ENCODE results near the gene URB2. TPM values are rescaled to one million over a fixed set of nuclear protein-coding genes. Genes with fewer than 3 reads are reported as not detected.

URB2 gene
- total and polyA plus RNA-seq, 2 donors (not counting 1 experiment from before 2014, with no cell fraction given) = 5.4 to 9.6 TPM

DNA sequence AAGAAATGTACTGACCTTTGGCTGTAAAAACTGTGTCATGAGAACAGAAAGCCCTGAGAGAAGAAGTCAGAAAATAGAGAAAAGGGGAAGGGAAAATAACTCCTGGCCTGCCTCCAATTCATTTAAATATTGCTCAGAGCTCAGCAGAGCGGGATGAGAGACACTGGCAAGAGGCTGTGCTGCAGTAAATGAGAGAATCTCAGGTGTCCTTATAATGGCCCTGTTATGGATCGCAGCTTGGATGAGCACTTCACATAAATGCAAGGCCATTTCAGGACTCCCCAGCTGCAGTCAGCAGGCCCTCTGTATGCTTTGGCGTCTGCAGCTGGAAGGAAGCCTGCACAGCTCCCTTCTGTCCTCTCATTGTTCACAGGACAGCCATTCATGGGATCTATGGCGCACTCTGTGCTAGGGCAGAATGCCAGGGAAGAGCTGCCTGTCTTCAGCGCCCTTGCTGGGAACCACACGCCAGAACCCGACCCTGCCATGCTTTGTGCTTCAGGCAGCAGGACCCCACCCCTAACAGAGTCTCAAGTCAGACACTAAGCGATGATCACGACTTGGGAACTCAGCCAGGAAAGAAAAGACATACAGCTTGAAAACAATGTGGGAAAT is 46.9 kb upstream of the URB2 start:
- CTCF ChIA-PET = interaction anchor here (0.6 to 1.6 kb wide), 4 partner anchors 16 to 1959 kb away, joined by 3 to 6 read pairs (median 4); partner anchors contain the start of gene ABCB10
- Histone ChIP-seq H2AFZ (ENCODE audit: insufficient read depth, low read depth, low read length, poor library complexity, severe bottlenecking) (peak overlapping the region; percentile 82), H3K4me2 (replicated peaks; ENCODE audit: low read depth, low read length, poor library complexity, severe bottlenecking) (peak overlapping the region; percentile 73), H3K27me3 (replicated peaks in 1 of 4; ENCODE audit: control extremely low read depth in 1 of 4, control insufficient read depth in 3 of 4, insufficient read depth in 4 of 4, low read length in 3 of 4) (no peaks in the 10 kb centered on the region), H3K79me2 (ENCODE audit: control insufficient read depth, insufficient read depth, low read length) (no peaks in the 10 kb centered on the region), H3K27ac (ENCODE audit: low read length in 2 of 2) (peak overlapping the region; percentile 25 to 53), H3K4me3 (ENCODE audit: control extremely low read depth in 1 of 5, extremely low read depth in 1 of 5, insufficient read depth in 1 of 5, low read depth in 2 of 5, low read length in 4 of 5) (peak overlapping the region in 4 of 5 experiments; percentile 17 to 63 (median 40)), H3K4me1 (ENCODE audit: control insufficient read depth in 2 of 2, insufficient read depth in 2 of 2, low read length in 2 of 2) (peaks cover 10 to 11% of the 10 kb centered on the region in 2 donors), H3K36me3 (replicated peaks in 1 of 2; ENCODE audit: control extremely low read depth in 1 of 2, control insufficient read depth in 1 of 2, extremely low read depth in 1 of 2, insufficient read depth in 2 of 2, low read length in 1 of 2) (no peaks in the 10 kb centered on the region), H3K9ac (ENCODE audit: low read length) (peak overlapping the region; percentile 51), H3K9me3 (ENCODE audit: control extremely low read depth in 1 of 3, control insufficient read depth in 2 of 3, insufficient read depth in 1 of 3, low read length in 2 of 3) (no peaks in the 10 kb centered on the region), H4K20me1 (ENCODE audit: control insufficient read depth, insufficient read depth, low read length, poor library complexity, severe bottlenecking) (no peaks in the 10 kb centered on the region)
- Mint-ChIP-seq H3K4me3 (peak overlapping the region; percentile 78), H3K9me3 (ENCODE audit: insufficient read depth) (no peaks in the 10 kb centered on the region), H3K27me3 (no peaks in the 10 kb centered on the region), H3K4me1 (peaks cover 12% of the 10 kb centered on the region), H3K27ac (peak overlapping the region; percentile 70)
- ATAC-seq (ENCODE audit: low read depth) (peak; percentile 68), DNase-seq (peak; percentile 50)
- TF ChIP-seq EZH2 (IDR thresholded peaks at IDR 0.05; ENCODE audit: borderline replicate concordance, insufficient read depth, low read depth, low read length, poor library complexity, severe bottlenecking) = no peak
- TF ChIP-seq, protein P1, sequence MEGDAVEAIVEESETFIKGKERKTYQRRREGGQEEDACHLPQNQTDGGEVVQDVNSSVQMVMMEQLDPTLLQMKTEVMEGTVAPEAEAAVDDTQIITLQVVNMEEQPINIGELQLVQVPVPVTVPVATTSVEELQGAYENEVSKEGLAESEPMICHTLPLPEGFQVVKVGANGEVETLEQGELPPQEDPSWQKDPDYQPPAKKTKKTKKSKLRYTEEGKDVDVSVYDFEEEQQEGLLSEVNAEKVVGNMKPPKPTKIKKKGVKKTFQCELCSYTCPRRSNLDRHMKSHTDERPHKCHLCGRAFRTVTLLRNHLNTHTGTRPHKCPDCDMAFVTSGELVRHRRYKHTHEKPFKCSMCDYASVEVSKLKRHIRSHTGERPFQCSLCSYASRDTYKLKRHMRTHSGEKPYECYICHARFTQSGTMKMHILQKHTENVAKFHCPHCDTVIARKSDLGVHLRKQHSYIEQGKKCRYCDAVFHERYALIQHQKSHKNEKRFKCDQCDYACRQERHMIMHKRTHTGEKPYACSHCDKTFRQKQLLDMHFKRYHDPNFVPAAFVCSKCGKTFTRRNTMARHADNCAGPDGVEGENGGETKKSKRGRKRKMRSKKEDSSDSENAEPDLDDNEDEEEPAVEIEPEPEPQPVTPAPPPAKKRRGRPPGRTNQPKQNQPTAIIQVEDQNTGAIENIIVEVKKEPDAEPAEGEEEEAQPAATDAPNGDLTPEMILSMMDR (IDR thresholded peaks at IDR 0.05) = no peak
- intact Hi-C loops (cut with micrococcal nuclease) = no loop called here
- 50% methylated on average over 6 of the region's 9 CpGs for WGBS (ENCODE audit: insufficient coverage)
- POLR2A ChIA-PET = interaction anchor here (1.0 kb wide), 1 partner anchor 20 kb away, joined by 5 read pairs; the partner anchor contains the start of gene ABCB10

DNA sequence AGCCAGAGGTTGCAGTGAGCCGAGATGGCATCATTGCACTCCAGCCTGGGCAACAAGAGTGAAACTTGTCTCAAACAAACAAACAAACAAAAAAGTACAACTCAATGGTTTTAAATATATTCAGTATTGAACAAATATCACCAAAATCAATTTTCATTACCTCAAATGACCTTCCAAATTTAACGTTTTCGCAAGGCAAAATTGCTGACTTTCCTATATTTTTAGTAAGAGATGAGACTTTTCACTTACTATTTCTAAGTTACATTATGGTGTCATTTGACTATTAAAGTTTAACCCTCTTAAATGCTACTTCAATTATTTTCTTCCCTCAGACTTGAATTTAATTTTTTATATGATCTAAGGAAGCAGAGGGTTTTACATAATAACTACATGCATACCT is 44.6 kb upstream of the URB2 start:
- H4K20me1 ChIP-seq (ENCODE audit: control insufficient read depth, insufficient read depth, low read length, poor library complexity, severe bottlenecking) = no peaks in the 10 kb centered on the region
- H3K27ac ChIP-seq (ENCODE audit: low read length in 2 of 2) = no peak overlapping the region
- H3K27ac Mint-ChIP-seq = no peak overlapping the region
- no peaks in the 10 kb centered on the region for H3K27me3 Mint-ChIP-seq
- H3K4me3 ChIP-seq (ENCODE audit: control extremely low read depth in 1 of 5, extremely low read depth in 1 of 5, insufficient read depth in 1 of 5, low read depth in 2 of 5, low read length in 4 of 5) = no peak overlapping the region
- intact Hi-C loops (cut with micrococcal nuclease) = no loop called here
- H3K9me3 ChIP-seq (ENCODE audit: control extremely low read depth in 1 of 3, control insufficient read depth in 2 of 3, insufficient read depth in 1 of 3, low read length in 2 of 3) = no peaks in the 10 kb centered on the region
- ATAC-seq (ENCODE audit: low read depth) = no peak
- H3K4me2 ChIP-seq (replicated peaks; ENCODE audit: low read depth, low read length, poor library complexity, severe bottlenecking) = no peak overlapping the region
- TF ChIP-seq, protein P1 (IDR thresholded peaks at IDR 0.05) = no peak
- no peak for TF ChIP-seq EZH2 (IDR thresholded peaks at IDR 0.05; ENCODE audit: borderline replicate concordance, insufficient read depth, low read depth, low read length, poor library complexity, severe bottlenecking)
- no CpG with 5 or more reads among the region's 3 CpGs for WGBS (ENCODE audit: insufficient coverage)
- POLR2A ChIA-PET = no interaction called here
- peaks cover 12% of the 10 kb centered on the region for H3K4me1 Mint-ChIP-seq
- peaks cover 10 to 11% of the 10 kb centered on the region in 2 donors for H3K4me1 ChIP-seq (ENCODE audit: control insufficient read depth in 2 of 2, insufficient read depth in 2 of 2, low read length in 2 of 2)
- no peaks in the 10 kb centered on the region for H3K79me2 ChIP-seq (ENCODE audit: control insufficient read depth, insufficient read depth, low read length)
- no peaks in the 10 kb centered on the region for H3K36me3 ChIP-seq (replicated peaks in 1 of 2; ENCODE audit: control extremely low read depth in 1 of 2, control insufficient read depth in 1 of 2, extremely low read depth in 1 of 2, insufficient read depth in 2 of 2, low read length in 1 of 2)
- CTCF ChIA-PET = no interaction called here
- H3K9ac ChIP-seq (ENCODE audit: low read length) = no peak overlapping the region
- DNase-seq = no peak
- no peaks in the 10 kb centered on the region for H3K9me3 Mint-ChIP-seq (ENCODE audit: insufficient read depth)
- H2AFZ ChIP-seq (ENCODE audit: insufficient read depth, low read depth, low read length, poor library complexity, severe bottlenecking) = no peak overlapping the region
- H3K27me3 ChIP-seq (replicated peaks in 1 of 4; ENCODE audit: control extremely low read depth in 1 of 4, control insufficient read depth in 3 of 4, insufficient read depth in 4 of 4, low read length in 3 of 4) = no peaks in the 10 kb centered on the region
- no peak overlapping the region for H3K4me3 Mint-ChIP-seq
